Brain microvascular endothelial cell (primary cell): ENCODE measurements around the gene SLC19A1.

Source experiments
- DNase-seq: peaks from one replicate; pipeline ENCODE4 v3.0.0-alpha.2; 2020
- H3K27ac ChIP-seq: fragments of 250-450 bp; sonication (Bioruptor Pico); 2 replicates; pipeline ENCODE4 v1.5.1; 2020; ENCODE audit warnings: mild to moderate bottlenecking, moderate library complexity
- H3K27me3 ChIP-seq: fragments of 250-450 bp; sonication (Bioruptor Pico); replicated peaks from 2 replicates; pipeline ENCODE4 v1.5.1; 2020; ENCODE audit warnings: mild to moderate bottlenecking
- H3K36me3 ChIP-seq: fragments of 250-450 bp; sonication (Bioruptor Pico); replicated peaks from 2 replicates; pipeline ENCODE4 v1.5.1; 2020; ENCODE audit warnings: mild to moderate bottlenecking
- H3K4me3 ChIP-seq: 2 replicates; pipeline ENCODE4 v1.5.1; 2011; ENCODE audit warnings: low read depth, mild to moderate bottlenecking, control low read depth, low read length, moderate library complexity
- CTCF ChIP-seq: IDR thresholded peaks from 2 replicates; pipeline ENCODE4 v1.5.1; 2011; ENCODE audit warnings: low read depth, mild to moderate bottlenecking, moderate library complexity, low read length, control low read depth, inconsistent platforms; ENCODE audit errors: missing control alignments
- in situ Hi-C: cut with HindIII; loops from 2 replicates; pipeline ENCODE4 v1.10.0; 2017; ENCODE audit warnings: low sequenced_read_pairs, low pct_ligation_motif_present

The SLC19A1 gene

GRCh38 chr21:45522381-45522780 lies 19.9 kb downstream of the SLC19A1 start:
- no peak for DNase-seq
- in situ Hi-C loops: no loop called here
- Histone ChIP-seq H3K36me3 (no peaks in the 10 kb centered on the region), H3K27me3 (no peaks in the 10 kb centered on the region), H3K27ac (no peak overlapping the region), H3K4me3 (no peak overlapping the region)
- no peak for TF ChIP-seq CTCF

- no peak for DNase-seq
- TF ChIP-seq CTCF: no peak
- H3K36me3 ChIP-seq: no peaks in the 10 kb centered on the region
- in situ Hi-C loops: no loop called here
- no peaks in the 10 kb centered on the region for H3K27me3 ChIP-seq
- no peak overlapping the region for H3K27ac ChIP-seq
- no peak overlapping the region for H3K4me3 ChIP-seq
Measured at GRCh38 chr21:45521241-45521640, 21.0 kb downstream of the SLC19A1 start.

GRCh38 chr21:45519182-45519581 lies 23.1 kb downstream of the SLC19A1 start:
- in situ Hi-C loops: no loop called here
- DNase-seq: no peak
- H3K27ac ChIP-seq: no peak overlapping the region
- no peaks in the 10 kb centered on the region for H3K27me3 ChIP-seq
- H3K4me3 ChIP-seq: no peak overlapping the region
- TF ChIP-seq CTCF: no peak
- H3K36me3 ChIP-seq: no peaks in the 10 kb centered on the region

GRCh38 chr21:45518742-45519141 lies 23.5 kb downstream of the SLC19A1 start:
- no peak for TF ChIP-seq CTCF
- H3K27me3 ChIP-seq: no peaks in the 10 kb centered on the region
- H3K36me3 ChIP-seq: peaks cover 2% of the 10 kb centered on the region
- in situ Hi-C loops: no loop called here
- H3K4me3 ChIP-seq: no peak overlapping the region
- DNase-seq: no peak
- H3K27ac ChIP-seq: no peak overlapping the region

- Histone ChIP-seq H3K27me3 (no peaks in the 10 kb centered on the region), H3K36me3 (peaks cover 15% of the 10 kb centered on the region), H3K27ac (no peak overlapping the region), H3K4me3 (no peak overlapping the region)
- DNase-seq: no peak
- TF ChIP-seq CTCF: no peak
- in situ Hi-C loops: no loop called here
Measured at GRCh38 chr21:45517249-45518065, 24.8 kb downstream of the SLC19A1 start.
